ENCODE measurements around the gene FATE1.

DNA sequence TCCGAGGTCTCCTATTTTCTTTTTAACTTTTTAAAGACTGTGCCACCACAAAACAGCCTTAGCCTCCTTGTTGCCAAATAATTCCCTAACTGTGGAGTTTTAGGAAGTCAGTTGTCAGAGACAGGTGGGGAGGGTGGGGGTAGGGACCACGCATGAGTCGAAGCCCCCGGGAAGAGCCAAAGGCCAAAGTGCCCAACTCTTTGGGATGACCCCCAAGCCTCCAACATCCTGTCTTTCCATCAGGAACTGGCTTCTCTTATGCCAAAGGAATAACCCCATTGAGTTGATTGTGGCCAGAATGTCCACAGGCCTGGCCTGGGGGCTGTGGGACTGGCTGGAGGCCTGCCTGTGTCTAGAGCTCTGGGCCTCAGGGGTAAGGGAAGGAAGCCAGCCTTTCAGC lies 14.8 kb upstream of the FATE1 start:
- TF ChIP-seq EZH2 (IDR thresholded peaks at IDR 0.05; ENCODE audit: borderline replicate concordance): no peak
- TF ChIP-seq, protein P1, sequence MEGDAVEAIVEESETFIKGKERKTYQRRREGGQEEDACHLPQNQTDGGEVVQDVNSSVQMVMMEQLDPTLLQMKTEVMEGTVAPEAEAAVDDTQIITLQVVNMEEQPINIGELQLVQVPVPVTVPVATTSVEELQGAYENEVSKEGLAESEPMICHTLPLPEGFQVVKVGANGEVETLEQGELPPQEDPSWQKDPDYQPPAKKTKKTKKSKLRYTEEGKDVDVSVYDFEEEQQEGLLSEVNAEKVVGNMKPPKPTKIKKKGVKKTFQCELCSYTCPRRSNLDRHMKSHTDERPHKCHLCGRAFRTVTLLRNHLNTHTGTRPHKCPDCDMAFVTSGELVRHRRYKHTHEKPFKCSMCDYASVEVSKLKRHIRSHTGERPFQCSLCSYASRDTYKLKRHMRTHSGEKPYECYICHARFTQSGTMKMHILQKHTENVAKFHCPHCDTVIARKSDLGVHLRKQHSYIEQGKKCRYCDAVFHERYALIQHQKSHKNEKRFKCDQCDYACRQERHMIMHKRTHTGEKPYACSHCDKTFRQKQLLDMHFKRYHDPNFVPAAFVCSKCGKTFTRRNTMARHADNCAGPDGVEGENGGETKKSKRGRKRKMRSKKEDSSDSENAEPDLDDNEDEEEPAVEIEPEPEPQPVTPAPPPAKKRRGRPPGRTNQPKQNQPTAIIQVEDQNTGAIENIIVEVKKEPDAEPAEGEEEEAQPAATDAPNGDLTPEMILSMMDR (IDR thresholded peaks at IDR 0.05; ENCODE audit: poor library complexity): no peak
- no peak for TF ChIP-seq EZH2phosphoT487 (IDR thresholded peaks at IDR 0.05; ENCODE audit: low read depth, severe bottlenecking, unreplicated experiment)

Data from hepatocyte (in vitro differentiated cells).